T-helper 9 cell (primary cell): ENCODE measurements around the gene RPH3AL.

Experiments used
- DNase-seq: peaks from one replicate; pipeline ENCODE4 v3.0.0-alpha.2; 2020

Gene RPH3AL

DNA sequence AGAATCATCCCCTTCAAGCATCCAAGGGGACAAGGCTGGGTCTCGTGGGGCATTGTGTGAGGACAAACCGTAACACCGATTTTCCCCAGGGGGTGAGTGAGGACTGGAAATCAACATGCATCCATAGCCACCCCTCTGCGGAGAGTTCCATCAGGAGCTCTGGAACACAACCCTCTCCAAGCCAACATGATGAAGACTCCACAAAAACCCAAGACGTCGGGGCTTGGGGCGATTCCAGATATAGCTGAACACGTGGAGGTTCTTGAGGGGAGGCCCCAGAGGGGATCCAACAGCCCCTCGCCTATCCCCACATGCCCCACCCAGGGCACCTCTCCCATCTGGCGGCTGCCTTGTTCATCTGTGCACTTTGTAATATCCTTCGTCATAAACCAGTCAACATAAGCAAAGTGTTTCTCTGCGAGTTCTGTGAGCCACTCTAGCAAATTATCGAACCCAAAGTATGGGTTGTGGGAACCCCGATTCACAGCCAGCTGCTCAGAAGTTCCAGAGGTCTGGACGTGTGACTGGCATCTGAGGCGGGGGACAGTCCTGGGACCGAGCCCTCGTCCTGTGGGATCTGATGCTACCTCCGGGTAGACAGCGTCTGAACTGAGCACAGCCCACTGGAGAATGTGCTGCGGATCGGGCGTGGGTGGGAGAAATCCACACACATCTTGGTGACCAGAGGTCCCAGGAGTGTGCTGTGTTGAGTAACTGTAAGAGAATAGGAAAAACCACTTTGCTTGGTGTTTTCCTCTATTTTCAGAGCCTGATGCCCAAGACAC is 55.5 kb downstream of the RPH3AL start:
- no peak for DNase-seq

DNA sequence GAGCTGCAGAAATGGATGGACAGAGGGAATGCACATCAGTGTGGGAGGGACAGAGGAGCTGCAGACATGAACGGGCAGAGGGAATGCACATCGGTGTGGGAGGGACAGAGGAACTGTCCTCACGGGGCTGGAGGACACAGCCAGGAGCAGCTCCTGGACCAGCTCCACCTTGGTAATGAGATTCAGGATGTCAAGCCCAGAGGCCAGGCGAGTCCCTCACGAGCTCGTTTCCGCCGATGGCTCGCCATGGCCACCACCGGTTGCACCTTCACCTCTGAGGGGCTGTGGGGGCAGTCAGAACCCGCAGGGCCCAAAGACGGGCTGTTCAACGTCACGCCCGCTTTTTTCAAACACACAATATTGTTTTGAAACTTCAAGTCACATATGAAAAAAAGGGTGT is 56.2 kb downstream of the RPH3AL start:
- no peak for DNase-seq

DNA sequence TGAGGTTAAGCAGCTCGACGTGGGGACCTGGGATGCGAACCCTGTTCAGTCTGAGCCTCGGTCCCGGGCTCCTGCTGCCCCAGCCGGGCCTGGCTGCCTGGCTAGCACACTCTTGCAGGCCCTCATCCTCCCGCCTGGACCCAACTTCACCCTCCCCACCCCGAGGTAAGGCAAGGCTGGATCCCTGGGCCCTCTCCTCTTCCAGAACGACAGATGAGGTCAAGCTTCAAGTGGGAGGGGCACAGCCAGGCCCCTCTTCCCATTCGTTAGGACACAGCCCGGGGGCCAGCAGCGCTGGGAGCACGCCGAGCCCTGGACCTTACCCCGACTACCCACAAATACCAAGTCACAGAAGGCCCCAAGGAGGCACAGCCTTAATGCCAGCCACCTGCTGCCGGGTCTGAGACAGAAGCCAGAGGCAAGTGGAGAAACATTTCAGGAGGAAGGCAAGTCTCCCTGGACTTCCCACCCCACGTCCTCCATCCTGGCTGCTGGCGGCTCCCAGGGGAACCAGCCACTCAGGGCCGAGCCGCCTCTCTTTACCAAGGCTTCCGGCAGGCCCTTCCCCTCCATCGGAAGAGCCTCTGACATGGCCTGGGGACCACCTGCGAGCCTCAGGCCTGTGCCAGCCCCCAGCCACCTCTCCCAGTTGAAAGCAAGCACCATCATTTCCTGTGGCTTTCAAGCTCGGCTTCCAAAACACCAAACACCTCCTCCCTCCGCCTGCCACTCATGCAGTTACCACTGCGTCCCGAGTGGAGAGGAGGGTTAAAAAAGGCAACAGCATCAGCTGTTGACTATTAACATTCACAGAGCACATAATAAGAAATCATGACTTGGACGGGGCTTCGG is 59.9 kb downstream of the RPH3AL start:
- no peak for DNase-seq

DNA sequence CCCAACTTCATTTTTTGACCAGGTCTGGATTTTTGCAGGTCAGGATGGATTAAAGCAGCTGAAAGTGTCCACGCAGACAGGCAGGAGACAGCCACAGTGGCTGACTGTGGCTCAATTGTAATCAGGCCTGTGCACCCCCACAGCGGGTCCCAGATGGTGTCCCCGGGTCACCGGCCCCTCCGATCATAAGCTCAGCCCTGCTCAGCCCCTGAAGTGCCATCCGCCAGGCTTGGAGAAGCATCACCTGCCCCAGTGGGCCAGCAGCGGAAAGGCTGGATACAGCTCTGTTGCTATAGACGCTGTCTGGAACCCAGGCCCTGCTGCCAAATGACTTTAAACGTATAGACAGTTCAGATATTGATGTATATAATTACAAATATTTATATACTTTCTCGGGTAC is 60.6 kb downstream of the RPH3AL start:
- DNase-seq: no peak

DNA sequence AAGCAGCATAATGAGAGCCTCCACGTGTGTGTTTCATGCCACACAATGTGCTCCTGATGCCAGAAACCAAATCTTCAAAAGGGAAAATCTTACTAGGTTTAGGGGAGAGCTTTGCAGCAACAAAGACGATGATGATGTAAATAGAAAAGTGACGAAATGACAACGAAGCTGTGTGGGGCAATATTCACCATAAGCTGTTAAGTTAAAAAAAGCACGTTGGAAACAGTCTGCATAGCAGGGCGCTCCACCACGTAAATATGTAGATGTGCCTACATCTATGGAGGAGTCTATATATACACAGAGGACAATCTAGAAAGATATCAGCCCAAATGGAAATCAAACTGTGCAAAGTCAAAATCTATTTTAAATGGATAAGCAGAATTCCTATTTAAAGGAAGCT is 61.0 kb downstream of the RPH3AL start:
- no peak for DNase-seq

DNA sequence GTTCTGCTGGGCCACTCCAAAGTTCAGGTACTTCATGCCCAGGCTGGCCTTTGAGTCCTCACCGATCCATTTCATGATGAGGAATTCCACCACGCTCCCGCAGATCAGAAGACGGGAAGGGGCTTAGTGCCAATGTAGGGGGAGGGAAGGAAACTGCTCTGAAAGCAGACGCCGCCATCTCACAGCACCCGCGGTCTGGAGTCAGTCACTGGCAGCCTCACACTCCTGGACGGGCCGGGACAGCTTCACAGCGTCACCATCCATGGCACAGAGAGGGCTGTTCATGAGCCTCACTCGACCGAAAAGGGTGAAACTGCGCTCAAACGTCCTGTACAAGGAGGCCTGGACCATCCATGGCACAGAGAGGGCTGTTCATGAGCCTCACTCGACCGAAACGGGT is 62.0 kb downstream of the RPH3AL start:
- no peak for DNase-seq

DNA sequence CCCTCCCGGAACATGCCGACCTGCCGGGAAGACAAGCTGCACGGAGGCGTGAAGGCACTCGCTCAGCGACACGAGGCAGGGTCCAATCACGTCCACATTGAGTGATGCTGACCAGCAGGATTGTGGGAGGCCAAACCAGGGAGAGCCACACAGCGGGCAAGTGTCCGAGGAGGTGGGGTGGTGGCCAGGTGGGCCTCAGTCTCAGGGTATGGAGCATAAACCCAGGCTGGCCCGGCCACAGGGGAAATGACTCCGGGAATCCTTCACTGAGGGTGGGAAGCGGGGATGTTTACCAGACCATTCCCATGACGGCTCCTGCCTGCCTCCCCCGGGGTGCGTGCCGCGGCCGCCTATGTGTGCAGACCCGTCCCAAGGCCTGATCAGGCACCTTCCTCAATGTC is 62.5 kb downstream of the RPH3AL start:
- no peak for DNase-seq

DNA sequence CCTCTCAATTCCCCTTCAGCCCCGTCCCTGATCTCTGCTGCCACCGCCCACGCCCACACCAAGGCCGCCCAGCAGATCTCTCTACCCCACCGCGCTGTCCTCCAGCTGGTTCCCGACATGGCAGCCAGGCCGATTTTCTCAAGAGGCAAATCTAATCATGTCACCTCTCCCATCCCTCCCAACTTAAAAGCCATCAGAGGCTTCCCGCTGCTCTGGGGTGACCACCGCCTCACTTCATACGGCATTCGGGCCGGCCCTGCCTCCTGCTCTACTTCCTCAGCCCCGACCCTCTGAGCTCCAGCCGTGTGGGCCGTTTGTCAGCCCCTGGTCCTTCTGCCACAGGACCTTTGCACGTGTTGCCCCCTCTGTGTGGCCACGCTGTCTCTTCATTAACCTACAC is 63.2 kb downstream of the RPH3AL start:
- no peak for DNase-seq

DNA sequence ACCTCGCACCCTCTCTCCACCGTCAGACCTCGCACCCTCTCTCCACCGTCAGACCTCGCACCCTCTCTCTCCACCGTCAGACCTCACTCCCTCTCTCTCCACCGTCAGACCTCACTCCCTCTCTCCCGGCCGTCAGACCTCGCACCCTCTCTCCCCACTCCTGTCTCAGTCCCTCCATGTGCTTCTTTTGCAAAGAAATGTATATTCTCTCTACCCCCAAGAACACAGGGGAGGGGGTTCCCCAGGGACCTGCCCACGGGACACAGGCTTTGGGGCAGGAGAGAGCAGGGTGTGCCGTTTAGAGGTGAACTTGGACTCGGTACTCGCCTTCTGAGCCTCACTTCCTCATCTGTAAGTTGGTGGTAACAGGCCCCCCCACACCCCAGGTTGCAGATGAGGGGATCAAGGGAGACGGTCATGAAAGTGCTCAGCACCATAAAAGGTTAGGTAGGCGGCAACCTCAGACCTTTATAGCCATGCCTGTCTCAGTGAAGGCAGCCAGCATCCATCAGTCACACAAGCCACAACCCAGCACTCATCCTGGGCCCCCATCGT is 63.7 kb downstream of the RPH3AL start:
- DNase-seq: no peak

DNA sequence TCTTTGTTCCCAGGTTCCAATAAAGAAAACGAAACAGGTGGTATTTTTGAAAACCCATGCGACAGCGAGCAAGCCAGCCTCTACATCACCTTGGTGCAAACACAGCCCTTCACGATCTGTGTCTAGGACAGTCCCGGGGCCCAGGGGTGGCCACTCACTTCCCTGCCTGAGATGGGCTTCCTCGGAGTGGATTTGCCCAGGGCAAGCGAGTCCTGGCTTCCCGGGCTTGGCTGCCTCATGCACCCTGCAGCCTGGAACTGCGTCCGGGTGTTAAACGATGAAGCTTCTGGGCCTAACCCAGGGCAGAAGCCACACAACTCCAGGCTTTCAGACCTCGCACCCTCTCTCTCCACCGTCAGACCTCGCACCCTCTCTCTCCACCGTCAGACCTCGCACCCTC is 66.0 kb downstream of the RPH3AL start:
- no peak for DNase-seq

DNA sequence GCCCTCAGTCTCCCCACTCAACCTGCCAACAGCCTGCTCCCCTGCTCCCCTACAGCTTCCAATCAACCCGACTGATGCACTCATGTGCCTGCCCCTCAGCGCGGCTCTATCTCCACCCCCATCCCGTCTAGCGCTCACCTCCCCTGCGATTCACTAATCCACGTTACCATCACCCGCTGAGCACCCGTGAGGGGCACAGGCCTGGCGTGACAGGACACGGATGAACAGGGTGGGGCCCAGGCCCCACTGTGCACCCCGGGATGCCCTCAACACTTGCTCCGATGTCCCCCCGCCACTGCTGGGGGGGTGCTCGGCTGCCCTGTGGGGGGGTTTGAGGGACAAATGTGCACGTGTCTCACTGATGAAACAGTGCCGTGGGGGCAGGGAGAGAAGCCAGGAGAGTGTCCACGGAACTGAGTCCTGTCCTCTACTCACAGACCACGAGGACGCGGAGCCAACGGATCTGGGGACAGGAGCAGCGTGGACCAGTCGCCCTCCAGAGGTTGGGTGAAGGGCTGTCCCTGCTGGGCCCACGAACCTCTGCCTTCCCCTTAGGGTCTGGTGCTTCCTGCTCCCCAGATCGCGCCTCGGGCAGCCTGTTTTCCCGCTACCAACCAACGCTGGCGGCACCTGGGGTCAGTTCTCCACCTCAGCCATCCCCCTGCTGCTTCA is 66.7 kb downstream of the RPH3AL start:
- no peak for DNase-seq

DNA sequence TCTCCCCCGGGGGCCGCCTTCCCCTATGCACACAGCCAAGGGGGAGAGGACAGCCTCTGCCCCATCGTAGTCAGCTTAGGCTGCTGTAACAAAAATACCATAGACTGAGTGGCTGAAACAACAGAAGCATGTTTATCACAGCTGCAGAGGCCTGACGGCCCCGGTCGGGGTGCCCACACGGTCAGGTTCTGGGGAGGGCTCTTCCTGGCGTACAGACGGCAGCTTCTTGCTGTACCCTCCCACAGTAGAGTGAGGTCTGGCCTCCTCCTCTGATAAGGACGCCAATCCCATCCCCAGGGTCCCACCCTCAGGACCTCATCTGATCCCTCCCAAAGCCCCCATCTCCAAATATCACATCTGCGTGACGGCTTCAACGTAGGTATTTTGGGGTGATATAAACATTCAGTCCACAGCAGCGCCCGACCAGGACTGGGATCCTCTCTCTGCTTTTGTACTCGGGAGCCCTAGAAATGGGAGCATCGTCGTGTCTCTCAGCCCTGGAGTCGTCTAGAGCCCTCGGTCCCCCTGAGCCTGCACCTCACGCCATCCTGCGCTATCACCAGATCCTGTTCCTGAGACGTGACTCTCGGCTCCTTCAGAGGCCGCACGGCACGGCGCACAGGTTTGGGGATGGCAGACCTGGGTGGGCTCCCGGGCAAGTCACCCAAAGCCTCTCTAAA is 67.8 kb downstream of the RPH3AL start:
- no peak for DNase-seq

DNA sequence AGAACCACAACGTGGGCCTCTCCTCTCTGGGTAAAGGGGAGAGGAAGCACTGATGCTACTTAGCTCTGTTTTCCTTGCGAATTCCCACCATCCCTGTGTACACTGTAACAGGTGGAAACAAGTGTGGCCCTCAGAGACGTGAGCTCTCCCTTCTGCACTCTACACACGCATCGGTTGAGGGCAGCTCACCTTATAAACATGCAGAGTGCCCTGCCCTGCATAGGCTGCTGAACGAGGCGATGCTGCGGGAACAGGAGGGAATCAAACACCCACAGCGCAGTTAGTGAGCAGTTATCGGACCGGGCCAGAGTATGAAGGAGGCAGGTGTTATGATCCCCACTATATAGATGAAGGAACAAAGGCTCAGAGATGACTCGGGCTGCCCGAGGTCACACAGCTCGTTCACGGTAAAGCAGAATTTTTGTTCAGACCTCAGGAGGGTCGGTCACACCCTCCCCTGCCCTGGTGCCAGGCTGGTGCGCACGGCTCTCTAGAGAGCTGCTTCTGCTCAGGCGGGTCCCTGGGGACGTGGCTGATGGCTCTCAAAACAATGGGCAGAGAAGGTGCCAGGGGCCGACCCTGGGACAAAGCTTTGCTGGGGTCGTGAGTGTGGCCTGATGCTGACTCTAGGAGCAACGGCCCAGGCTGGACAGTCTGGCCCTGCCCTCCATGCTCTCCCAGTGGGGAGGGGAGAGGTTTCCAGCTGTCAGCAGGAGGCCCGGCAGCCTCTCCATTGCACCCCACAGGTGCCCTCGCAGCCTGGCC is 68.5 kb downstream of the RPH3AL start:
- DNase-seq: no peak

DNA sequence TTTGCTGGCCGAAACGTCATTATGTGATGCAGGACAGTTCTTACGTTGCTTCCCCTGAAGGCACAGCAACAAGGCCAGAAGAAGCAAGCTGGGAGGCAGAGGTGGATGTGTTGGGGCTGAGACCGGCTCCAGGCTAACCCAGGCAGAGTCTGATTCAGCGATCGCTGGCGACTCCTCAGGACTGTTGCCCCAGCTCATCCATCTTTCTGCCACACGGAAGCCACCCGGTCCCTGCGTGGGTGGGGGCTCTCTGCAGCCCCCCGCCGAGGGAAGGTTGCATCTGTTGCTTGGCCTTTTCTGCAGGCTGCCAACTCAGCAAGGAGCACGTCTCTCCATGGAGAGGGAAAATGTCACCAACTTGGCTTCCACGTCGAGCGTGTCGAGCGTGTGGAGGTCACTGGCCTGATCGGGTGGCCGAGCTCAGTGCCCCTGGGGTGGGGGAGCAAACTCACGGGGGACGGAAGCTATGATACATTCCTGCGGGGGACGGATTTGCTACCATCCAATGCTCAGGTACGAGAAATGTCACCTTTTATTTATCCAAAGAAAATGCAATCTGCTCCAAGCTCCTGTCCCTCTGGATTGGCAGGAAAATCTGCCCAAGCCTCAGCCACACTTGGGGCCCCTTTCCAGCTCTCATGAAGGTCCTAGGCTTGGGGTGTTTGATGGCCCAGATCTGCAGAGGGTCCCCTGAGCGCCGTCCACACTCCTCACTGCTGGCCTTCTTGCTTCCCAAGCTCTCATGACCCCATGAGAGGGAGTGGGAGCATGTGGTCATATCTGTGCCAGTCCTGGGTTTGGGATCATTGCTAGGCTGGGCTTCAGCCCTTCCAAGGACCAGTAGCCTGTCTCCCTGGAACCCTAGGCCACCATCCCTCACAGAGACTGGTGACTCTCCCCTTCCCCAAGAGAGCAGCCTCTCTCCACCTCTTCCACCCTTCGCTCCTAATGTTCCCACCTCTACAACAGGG is 69.4 kb downstream of the RPH3AL start:
- no peak for DNase-seq

DNA sequence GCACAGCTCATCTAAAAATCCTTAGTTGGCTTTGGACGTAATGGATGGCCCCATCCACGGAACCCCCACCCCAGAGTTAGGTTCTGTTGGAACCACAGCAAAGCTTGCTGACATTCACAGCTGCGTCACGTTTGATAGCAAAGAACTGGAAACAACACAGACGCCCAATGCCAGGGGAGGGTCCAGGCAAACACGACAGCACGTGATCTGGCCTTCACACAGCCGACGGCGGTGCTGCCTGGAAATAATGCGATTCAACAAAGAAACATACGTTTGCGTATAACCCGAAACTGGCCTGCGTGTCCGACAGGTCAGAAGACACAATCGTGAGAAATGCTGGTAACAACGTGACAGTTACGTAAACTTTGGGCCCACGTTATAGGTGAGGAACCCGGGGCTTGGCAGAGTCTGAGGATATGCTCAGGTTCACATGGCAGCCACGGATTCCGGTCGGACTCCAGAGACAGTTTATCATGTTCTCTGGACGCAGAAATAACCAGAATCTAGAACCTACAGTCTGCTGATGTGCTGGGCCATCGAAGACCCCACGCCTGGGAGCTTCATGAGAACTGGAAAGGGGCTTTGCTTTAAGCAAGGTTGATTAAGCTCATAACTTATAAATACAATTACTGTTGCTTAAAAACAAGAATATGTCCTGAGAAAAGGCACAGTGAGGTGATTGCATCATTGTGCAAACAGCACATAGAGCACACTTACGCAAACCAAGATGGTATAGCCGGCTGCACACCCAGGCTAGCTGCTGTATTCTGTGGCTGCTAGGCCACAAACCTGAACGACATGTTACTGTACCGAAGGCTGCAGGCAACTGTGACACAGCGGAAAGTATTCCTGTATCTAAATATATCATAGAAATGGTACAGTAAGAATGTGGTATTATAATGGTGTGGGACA is 70.4 kb downstream of the RPH3AL start:
- DNase-seq: no peak

DNA sequence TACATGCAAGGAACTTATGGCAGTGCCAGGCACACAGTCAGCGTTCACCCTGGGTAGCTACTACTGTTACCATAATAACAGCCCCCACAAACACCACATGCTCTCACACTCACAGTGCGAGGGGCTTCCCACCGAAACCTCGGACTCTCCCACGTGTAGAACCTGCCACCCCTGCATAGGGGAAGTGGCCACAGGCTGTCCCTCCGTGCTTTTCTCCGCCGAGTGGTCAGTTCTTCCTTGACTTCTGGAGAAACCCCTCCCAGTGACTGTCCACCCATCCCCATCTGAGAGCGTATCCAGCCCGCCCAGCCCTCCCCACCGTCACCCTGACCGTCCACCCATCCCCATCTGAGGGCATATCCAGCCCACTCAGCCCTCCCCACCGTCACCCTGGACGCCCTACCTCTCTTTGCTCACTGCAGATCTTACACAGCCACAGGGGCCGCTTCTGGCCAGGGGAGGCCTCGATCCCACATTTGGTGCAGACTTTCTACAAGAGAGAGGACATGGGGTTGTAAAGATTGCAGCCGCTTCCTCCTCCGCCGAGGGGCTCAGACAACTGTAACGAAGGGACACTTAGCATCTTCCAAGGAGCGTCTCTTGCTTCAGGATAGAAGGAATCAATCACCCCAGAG is 71.1 kb downstream of the RPH3AL start:
- no peak for DNase-seq

DNA sequence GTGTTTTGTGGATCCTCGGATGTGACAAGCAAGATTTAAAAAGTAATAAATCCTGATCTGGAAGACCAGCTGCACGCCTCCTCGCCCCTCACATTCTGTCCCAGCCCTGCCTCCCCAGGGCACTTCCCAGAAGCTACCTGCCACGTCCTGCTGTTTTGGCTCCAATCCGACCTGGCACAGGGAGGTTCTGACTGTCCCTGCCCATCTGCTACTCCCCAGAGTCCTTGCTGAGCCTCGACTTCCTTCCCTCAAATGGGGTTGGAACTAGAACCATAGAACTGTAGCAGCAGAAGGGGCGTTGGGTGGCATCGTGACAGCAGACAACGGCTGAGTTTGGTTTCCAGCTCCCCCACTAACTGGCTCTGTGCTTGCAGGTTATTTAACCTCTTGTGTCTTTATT is 71.7 kb downstream of the RPH3AL start:
- no peak for DNase-seq

DNA sequence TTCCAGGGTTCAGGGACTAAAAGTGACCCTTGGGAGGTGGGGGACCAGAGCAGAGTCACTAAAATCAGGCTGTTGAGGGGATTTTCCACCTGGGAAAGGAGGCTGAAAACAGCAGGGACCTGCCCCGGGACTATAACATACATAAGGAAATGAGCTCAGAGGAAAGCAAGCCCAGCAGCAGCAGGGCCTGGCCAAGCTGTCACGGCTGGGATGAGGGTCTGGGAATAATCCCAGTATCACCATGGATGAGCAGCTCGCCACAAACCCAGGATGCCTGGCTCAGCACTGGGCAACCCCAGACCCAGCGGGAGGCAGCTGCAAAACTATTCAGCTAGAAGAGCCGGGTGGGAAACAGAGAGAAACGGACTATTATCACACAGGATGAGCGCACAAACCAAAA is 72.4 kb downstream of the RPH3AL start:
- DNase-seq: no peak

DNA sequence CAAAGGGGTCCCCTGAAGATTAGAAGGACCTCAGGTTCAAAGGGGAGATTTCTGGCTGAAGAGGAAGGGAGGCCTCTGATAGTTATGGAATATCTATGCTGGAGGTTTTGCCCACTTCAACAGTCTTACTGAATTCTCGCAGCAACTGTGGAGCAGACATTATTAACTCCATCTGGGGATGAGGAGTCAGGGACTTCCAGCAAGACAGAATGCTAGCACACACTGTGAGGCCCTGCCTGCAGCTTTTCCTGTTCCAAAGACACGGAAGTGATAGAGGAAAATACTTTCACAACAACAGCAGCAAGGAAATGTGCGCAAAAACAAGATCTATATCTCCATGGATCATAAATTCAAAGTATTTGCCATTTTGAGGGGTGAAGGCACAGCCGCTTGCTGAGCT is 72.8 kb downstream of the RPH3AL start:
- no peak for DNase-seq
